HEK293T (cell line): ENCODE data around the gene ATP2B2.

Experiments
- CTCF ChIA-PET: fragments of 350-600 bp; formaldehyde crosslinking; extraction: SDS; loops from one replicate; lab custom pipeline; 2021; ENCODE audit warnings: antibody characterized with exemption, inconsistent platforms; lab: Yijun Ruan, JAX
- POLR2A ChIA-PET: fragments of 350-600 bp; formaldehyde crosslinking; extraction: SDS; loops from one replicate; lab custom pipeline; 2020; ENCODE audit warnings: antibody characterized with exemption, inconsistent platforms; lab: Yijun Ruan, JAX
- DNase-seq: peaks from one replicate; pipeline ENCODE4 v3.0.0; 2012; ENCODE audit warnings: mixed read lengths; ENCODE audit errors: extremely low spot score
- ARNT ChIP-seq: fragments of 450-650 bp; IDR thresholded peaks from 2 replicates; pipeline ENCODE4 v1.6.1; 2017; ENCODE audit warnings: mild to moderate bottlenecking
- BHLHE40 ChIP-seq: fragments of 450-650 bp; IDR thresholded peaks from 2 replicates; pipeline ENCODE4 v1.6.1; 2016; ENCODE audit warnings: mild to moderate bottlenecking, moderate library complexity, borderline replicate concordance
- CTBP1 ChIP-seq: fragments of 450-650 bp; IDR thresholded peaks from 2 replicates; pipeline ENCODE4 v1.6.1; 2016; ENCODE audit warnings: borderline replicate concordance
- ELF4 ChIP-seq: fragments of 450-650 bp; IDR thresholded peaks from 2 replicates; pipeline ENCODE4 v1.6.1; 2017; ENCODE audit warnings: antibody characterized with exemption
- FOXA1 ChIP-seq: fragments of 450-650 bp; IDR thresholded peaks from 2 replicates; pipeline ENCODE4 v1.6.1; 2016; ENCODE audit warnings: mild to moderate bottlenecking
- FOXK2 ChIP-seq: fragments of 450-650 bp; IDR thresholded peaks from 2 replicates; pipeline ENCODE4 v1.6.1; 2016; ENCODE audit warnings: mild to moderate bottlenecking
- FOXM1 ChIP-seq: fragments of 450-650 bp; IDR thresholded peaks from 2 replicates; pipeline ENCODE4 v1.6.1; 2017; ENCODE audit warnings: mild to moderate bottlenecking, borderline replicate concordance
- HDGF ChIP-seq: fragments of 450-650 bp; IDR thresholded peaks from 2 replicates; pipeline ENCODE4 v1.6.1; 2017; ENCODE audit warnings: antibody characterized with exemption, borderline replicate concordance
- L3MBTL2 ChIP-seq: fragments of 450-650 bp; conservative IDR thresholded peaks from 2 replicates; pipeline ENCODE4 v1.6.1; 2016; ENCODE audit warnings: mild to moderate bottlenecking
- LEF1 ChIP-seq: fragments of 450-650 bp; IDR thresholded peaks from 2 replicates; pipeline ENCODE4 v1.6.1; 2017; ENCODE audit warnings: mild to moderate bottlenecking, borderline replicate concordance
- NFRKB ChIP-seq: fragments of 450-650 bp; IDR thresholded peaks from 2 replicates; pipeline ENCODE4 v1.6.1; 2016; ENCODE audit warnings: mild to moderate bottlenecking, moderate library complexity
- SP1 ChIP-seq: fragments of 450-650 bp; IDR thresholded peaks from 2 replicates; pipeline ENCODE4 v1.6.1; 2017
- SUZ12 ChIP-seq: fragments of 450-650 bp; IDR thresholded peaks from 2 replicates; pipeline ENCODE4 v1.6.1; 2016; ENCODE audit warnings: mild to moderate bottlenecking
- TARDBP ChIP-seq: fragments of 450-650 bp; IDR thresholded peaks from 2 replicates; pipeline ENCODE4 v1.6.1; 2016
- ZNF384 ChIP-seq: fragments of 450-650 bp; IDR thresholded peaks from 2 replicates; pipeline ENCODE4 v1.6.1; 2016
- TF ChIP-seq, protein P1 (sequence below): fragments of 450-650 bp; IDR thresholded peaks from 2 replicates; pipeline ENCODE4 v1.6.1; 2016

ATP2B2 gene

DNA sequence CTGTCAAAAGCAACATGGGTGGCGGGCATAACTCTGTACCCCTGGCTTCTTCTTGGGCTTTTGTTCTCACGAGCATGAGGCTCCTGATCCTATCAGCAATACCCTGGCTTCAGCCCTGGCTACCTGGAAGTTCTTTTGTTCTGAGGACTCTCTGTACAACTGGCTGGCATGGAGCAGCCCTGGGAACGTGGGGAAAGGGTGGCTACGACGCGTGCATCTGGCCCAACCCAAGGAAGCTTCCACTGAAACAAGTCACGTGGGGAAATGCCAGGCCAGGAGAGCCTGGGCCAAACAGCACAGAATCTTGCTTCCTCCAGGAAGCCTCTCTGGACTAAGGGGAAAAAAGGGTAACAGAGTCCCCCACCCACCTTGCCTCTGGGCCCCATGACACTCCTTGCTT lies 22.7 kb upstream of the ATP2B2 start:
- no peak for DNase-seq
- ChIA-PET POLR2A (no interaction called here), CTCF (no interaction called here)
- TF ChIP-seq LEF1 (no peak), NFRKB (no peak), FOXA1 (no peak), ARNT (no peak), SUZ12 (no peak), FOXK2 (no peak), SP1 (no peak)

DNA sequence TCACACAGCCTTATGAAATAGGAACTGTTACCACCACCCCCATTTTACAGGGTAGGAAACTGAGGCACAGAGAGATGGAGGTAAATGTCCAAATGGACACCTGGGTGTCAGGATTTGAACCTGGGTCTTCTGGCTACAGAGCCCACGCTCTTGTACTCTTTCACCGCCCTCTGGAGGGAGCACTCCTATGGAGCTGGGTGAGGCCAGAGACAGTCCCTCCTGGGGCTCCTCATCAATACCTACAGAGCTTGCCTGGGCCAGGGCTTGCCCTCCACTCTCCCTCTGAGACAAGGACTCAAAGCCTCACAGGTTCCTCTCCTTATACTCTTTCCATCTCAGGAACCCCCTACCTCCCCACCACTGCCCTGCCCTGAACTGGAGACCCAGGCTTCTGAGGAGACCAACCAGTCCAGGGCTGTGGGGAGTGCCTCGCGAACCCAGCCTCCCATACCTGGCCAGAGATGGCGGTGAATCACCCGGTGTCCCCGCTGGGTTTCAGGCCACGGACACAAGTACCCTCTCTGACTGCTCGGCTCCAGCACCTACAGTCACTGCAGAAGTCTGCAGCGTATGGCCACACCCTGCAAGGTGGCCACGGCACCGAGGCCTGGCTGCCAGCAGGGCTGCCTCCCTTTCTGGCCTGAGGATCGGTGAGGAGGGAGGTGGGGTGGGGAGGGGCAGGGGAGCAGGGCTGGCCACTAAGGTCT lies 22.1 kb upstream of the ATP2B2 start:
- TF ChIP-seq TARDBP (no peak), FOXA1 (no peak), LEF1 (no peak), ZNF384 (no peak), CTBP1 (no peak), SUZ12 (no peak)
- no peak for DNase-seq
- CTCF ChIA-PET, result no interaction called here
- POLR2A ChIA-PET, result no interaction called here

DNA sequence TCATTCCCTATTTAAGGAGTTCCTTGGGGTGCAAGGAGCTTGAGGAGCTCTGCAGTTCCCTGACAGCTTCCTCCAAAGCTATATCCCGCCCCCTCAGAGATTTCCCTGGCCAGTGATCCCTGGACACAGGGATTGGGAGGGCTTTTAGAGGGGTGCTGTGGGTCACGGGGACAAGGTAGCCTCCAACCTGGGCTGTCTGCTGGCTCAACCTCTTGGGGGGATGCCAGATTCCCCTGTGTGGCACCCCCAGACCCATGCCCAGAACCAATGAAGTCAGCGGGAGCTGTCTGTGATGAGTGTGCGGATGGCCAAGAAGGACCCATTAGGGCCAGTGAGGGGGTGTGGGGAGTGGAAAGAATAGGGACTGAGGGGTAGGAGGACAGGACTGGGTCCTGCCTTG lies 21.0 kb upstream of the ATP2B2 start:
- TF ChIP-seq SP1 (no peak), ZNF384 (no peak), L3MBTL2 (no peak), ELF4 (no peak), CTBP1 (no peak), HDGF (no peak), TARDBP (no peak), SUZ12 (no peak), NFRKB (no peak), LEF1 (no peak), FOXM1 (no peak), FOXA1 (no peak), ARNT (no peak), BHLHE40 (no peak)
- TF ChIP-seq, protein P1, sequence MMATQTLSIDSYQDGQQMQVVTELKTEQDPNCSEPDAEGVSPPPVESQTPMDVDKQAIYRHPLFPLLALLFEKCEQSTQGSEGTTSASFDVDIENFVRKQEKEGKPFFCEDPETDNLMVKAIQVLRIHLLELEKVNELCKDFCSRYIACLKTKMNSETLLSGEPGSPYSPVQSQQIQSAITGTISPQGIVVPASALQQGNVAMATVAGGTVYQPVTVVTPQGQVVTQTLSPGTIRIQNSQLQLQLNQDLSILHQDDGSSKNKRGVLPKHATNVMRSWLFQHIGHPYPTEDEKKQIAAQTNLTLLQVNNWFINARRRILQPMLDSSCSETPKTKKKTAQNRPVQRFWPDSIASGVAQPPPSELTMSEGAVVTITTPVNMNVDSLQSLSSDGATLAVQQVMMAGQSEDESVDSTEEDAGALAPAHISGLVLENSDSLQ, result no peak
- no peak for DNase-seq
- ChIA-PET POLR2A (no interaction called here), CTCF (no interaction called here)

DNA sequence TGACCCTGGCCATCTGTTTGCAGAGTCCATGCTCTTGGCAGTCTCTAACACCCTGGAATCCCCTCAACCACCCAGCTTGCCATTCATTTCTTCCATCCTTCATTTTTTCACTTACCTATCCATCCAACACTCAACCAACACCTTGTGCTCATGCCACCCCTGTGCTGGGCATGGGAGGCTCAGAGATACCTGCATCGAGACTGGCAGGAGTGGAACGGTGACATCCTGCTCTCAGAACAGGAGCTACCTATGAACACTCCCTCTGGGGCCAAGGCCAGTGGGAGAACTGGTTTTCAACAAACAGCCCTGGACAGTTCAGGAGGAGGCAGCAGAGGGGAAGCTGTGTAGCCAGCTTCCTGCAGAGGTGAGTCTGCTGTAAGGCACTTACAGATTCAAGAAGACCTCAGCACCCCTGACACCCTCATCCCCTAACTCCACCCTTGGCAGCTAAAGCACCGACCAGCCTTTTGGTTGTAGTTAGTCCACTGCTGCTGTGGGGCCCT lies 19.5 kb upstream of the ATP2B2 start:
- POLR2A ChIA-PET, result no interaction called here
- CTCF ChIA-PET, result no interaction called here
- TF ChIP-seq HDGF, result no peak
- TF ChIP-seq ELF4, result no peak
- TF ChIP-seq LEF1, result no peak
- TF ChIP-seq SUZ12, result no peak
- no peak for TF ChIP-seq CTBP1
- no peak for TF ChIP-seq L3MBTL2
- TF ChIP-seq ZNF384, result no peak
- TF ChIP-seq SP1, result no peak
- no peak for TF ChIP-seq NFRKB
- TF ChIP-seq, protein P1, result no peak
- no peak for TF ChIP-seq FOXM1
- TF ChIP-seq ARNT, result no peak
- TF ChIP-seq FOXK2, result no peak
- no peak for TF ChIP-seq FOXA1
- TF ChIP-seq TARDBP, result no peak
- TF ChIP-seq BHLHE40, result no peak
- DNase-seq, result no peak

DNA sequence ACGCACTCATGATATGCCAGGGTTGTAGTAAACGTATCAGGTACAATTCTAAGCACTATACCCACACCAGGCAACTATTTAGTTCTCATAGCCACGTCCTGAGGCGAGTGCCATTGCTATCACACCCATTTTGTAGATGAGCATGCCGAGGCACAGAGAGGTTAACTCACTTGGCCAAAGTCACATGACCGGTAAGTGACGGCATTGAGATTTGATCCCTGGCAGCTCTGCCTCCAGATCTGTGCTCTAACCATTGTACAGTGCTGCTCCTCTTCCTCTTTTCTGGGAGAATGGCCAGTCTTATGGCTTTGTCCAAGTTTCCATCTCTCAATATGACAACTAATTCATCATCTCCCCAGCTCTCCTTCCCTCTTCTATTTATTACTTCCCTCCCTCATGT lies 18.9 kb upstream of the ATP2B2 start:
- TF ChIP-seq ZNF384, result no peak
- no peak for TF ChIP-seq SUZ12
- no peak for TF ChIP-seq ARNT
- no peak for DNase-seq
- CTCF ChIA-PET, result interaction anchor here (0.6 kb wide), 1 partner anchor 132 kb away, joined by 4 read pairs; no protein-coding TSS in a partner anchor
- POLR2A ChIA-PET, result no interaction called here

DNA sequence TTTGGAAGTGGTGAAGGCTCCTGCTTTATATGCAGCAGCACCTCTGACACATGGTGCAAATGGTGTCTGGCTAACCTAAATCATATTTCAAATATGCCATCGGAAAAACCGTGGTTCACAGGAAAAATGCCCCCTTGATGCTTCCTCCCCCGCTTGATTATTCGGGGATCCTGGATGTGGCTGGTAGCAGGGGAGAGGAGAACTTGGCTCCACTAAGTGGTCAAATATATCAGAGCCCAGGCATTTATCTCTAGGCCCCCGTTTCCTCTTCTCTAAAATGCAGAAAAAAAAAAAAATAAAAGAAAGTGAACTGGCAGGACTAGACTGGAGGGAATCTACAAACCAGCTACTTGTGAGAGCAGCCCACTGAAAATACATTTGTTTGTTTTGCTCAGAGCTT lies 18.2 kb upstream of the ATP2B2 start:
- no peak for TF ChIP-seq FOXK2
- TF ChIP-seq HDGF, result no peak
- TF ChIP-seq NFRKB, result no peak
- no peak for TF ChIP-seq FOXA1
- TF ChIP-seq ARNT, result no peak
- TF ChIP-seq CTBP1, result no peak
- TF ChIP-seq, protein P1, result no peak
- TF ChIP-seq ZNF384, result no peak
- TF ChIP-seq BHLHE40, result no peak
- no peak for TF ChIP-seq SUZ12
- DNase-seq, result no peak
- CTCF ChIA-PET, result interaction anchor here (0.6 kb wide), 1 partner anchor 132 kb away, joined by 4 read pairs; no protein-coding TSS in a partner anchor
- POLR2A ChIA-PET, result no interaction called here
